OCI-LY1 (cell line): ENCODE measurements around the gene MTMR1.
A peak's percentile ranks its signal among the peaks of the same experiment; 100 is the strongest.

Experiments used
- H2AFZ ChIP-seq: fragments of 200-600 bp; sonication (generic), shearing (Covaris generic); 2 replicates; pipeline ENCODE4 v1.6.0; 2014; ENCODE audit warnings: antibody characterized with exemption, mild to moderate bottlenecking, low read length
- H3F3A ChIP-seq: fragments of 200-600 bp; sonication (generic), shearing (Covaris generic); 2 replicates; pipeline ENCODE4 v1.6.0; 2014; ENCODE audit warnings: mild to moderate bottlenecking, antibody characterized with exemption, low read length, moderate library complexity; ENCODE audit not compliant: insufficient read depth
- H3K27ac ChIP-seq: fragments of 200-600 bp; sonication (generic); 2 replicates; pipeline ENCODE4 v1.5.1; 2014; ENCODE audit warnings: low read length, mixed run types, mild to moderate bottlenecking, low read depth; ENCODE audit not compliant: poor library complexity, severe bottlenecking
- H3K27me3 ChIP-seq: fragments of 200-600 bp; sonication (generic); 2 replicates; pipeline ENCODE4 v1.6.0; 2014; ENCODE audit warnings: antibody characterized with exemption, mild to moderate bottlenecking, low read length, moderate library complexity; ENCODE audit not compliant: insufficient read depth
- H3K36me3 ChIP-seq: fragments of 200-600 bp; sonication (generic); 2 replicates; pipeline ENCODE4 v1.6.1; 2014; ENCODE audit warnings: mild to moderate bottlenecking, antibody characterized with exemption, low read length, moderate library complexity, mixed read lengths; ENCODE audit not compliant: insufficient read depth
- H3K4me1 ChIP-seq: fragments of 200-600 bp; sonication (generic); 2 replicates; pipeline ENCODE4 v1.5.1; 2014; ENCODE audit warnings: mild to moderate bottlenecking, low read length, moderate library complexity; ENCODE audit not compliant: insufficient read depth, severe bottlenecking
- H3K4me2 ChIP-seq: fragments of 200-600 bp; sonication (generic), shearing (Covaris generic); 2 replicates; pipeline ENCODE4 v1.6.1; 2014; ENCODE audit warnings: low read length
- H3K4me3 ChIP-seq: fragments of 200-600 bp; sonication (generic); 2 replicates; pipeline ENCODE4 v1.5.1; 2014; ENCODE audit warnings: low read length, low read depth, mild to moderate bottlenecking, mixed read lengths; ENCODE audit not compliant: poor library complexity, severe bottlenecking
- H3K79me2 ChIP-seq: fragments of 200-600 bp; shearing (Covaris generic); 2 replicates; pipeline ENCODE4 v1.6.1; 2016; ENCODE audit warnings: mixed run types, low read length, mixed read lengths; ENCODE audit not compliant: insufficient read depth
- H3K9ac ChIP-seq: fragments of 200-600 bp; sonication (generic), shearing (Covaris generic); 2 replicates; pipeline ENCODE4 v1.6.1; 2014; ENCODE audit warnings: mild to moderate bottlenecking, low read length, mixed read lengths
- H3K9me2 ChIP-seq: fragments of 200-600 bp; sonication (generic), shearing (Covaris generic); 2 replicates; pipeline ENCODE4 v1.6.1; 2014; ENCODE audit warnings: low read depth, mild to moderate bottlenecking, low read length, mixed read lengths
- H3K9me3 ChIP-seq: fragments of 200-600 bp; shearing (Covaris generic); 2 replicates; pipeline ENCODE4 v1.6.1; 2014; ENCODE audit warnings: low read length, mixed read lengths
- H4K20me1 ChIP-seq: fragments of 200-600 bp; sonication (generic), shearing (Covaris generic); 2 replicates; pipeline ENCODE4 v1.6.0; 2016; ENCODE audit warnings: mild to moderate bottlenecking, low read length; ENCODE audit not compliant: insufficient read depth
- CTCF ChIP-seq: fragments of 200-600 bp; sonication (generic), shearing (Covaris generic); IDR thresholded peaks from 2 replicates; pipeline ENCODE4 v1.5.1; 2017; ENCODE audit warnings: mild to moderate bottlenecking, antibody characterized with exemption, low read length, moderate library complexity, mixed read lengths
- EZH2 ChIP-seq: fragments of 200-600 bp; sonication (generic), shearing (Covaris generic); IDR thresholded peaks from 2 replicates; pipeline ENCODE4 v1.8.0; 2017; ENCODE audit warnings: borderline replicate concordance, mixed run types, mild to moderate bottlenecking, antibody characterized with exemption, low read length, moderate library complexity, mixed read lengths

MTMR1 gene

DNA sequence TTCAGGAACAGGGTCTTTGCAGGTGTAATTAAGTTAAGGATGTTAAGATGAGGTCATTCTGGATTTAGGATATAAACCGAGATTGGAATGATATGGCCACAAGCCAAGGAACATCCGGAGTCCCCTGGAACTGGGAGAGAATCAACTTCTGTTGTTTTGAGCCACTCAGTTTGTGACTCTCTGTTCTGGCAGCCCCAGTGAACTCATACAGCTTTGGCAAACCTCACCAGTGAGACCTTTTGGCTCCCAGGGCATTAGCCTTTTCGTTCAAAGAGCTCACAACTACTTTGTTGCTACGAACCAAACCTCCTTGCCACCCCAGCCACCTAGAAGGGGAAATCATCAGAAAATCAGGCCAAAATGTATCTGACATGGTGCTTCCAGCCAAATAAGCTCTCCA, 80.4 kb downstream of the MTMR1 start:
- Histone ChIP-seq H3K36me3 (no peaks in the 10 kb centered on the region), H3K4me3 (no peak overlapping the region), H3K9me3 (no peaks in the 10 kb centered on the region), H3F3A (no peaks in the 10 kb centered on the region), H3K9me2 (no peaks in the 10 kb centered on the region), H3K4me1 (no peaks in the 10 kb centered on the region), H3K27ac (no peak overlapping the region), H3K27me3 (no peaks in the 10 kb centered on the region), H3K9ac (no peak overlapping the region), H3K79me2 (no peaks in the 10 kb centered on the region), H2AFZ (no peak overlapping the region), H3K4me2 (no peak overlapping the region), H4K20me1 (no peaks in the 10 kb centered on the region)
- no peak for TF ChIP-seq CTCF
- no peak for TF ChIP-seq EZH2

DNA sequence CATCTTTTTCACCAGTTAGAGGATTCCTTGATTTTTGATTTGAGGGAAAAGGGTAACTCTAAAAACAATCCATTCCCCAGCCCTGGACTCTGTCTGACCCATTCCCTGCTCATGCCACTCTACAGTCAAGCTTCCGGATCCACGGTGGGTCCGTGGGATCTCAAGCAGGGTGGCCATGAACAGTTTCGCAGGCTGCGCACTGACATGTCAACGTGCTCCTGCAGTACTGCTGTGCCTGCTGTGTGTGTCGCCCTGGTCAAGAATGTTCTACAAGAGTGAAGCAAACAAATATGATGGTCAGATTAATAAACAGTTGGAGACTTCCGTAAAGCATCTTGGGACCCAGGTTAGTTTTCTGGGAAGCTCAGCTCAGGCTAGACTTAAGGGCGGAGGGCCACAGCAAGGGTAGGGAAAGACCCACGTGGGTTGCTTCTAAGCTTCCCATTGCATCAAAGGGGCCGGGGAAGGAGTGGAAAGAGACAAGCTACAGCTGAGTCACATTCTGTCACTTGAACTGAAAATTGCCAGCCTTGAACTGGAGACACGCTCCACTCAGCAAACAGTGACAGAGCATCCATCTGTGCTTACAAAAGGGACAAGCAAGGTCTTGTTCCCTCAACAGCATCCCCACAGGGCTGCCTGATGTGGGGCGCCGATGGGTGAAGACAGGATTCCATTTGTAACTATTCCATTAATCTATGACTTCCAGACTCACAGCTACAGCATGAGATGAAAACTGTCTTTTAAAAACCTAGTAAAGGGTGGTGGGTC, 81.8 kb downstream of the MTMR1 start:
- Histone ChIP-seq H3K27me3 (no peaks in the 10 kb centered on the region), H3K79me2 (no peaks in the 10 kb centered on the region), H3K27ac (no peak overlapping the region), H3K9me3 (no peaks in the 10 kb centered on the region), H3K4me2 (no peak overlapping the region), H3F3A (no peaks in the 10 kb centered on the region), H2AFZ (no peak overlapping the region), H3K9me2 (no peaks in the 10 kb centered on the region), H3K9ac (no peak overlapping the region), H3K36me3 (no peaks in the 10 kb centered on the region), H3K4me1 (no peaks in the 10 kb centered on the region), H4K20me1 (no peaks in the 10 kb centered on the region), H3K4me3 (no peak overlapping the region)
- TF ChIP-seq EZH2 (no peak), CTCF (peak; percentile 20; the same call in 1 of the 2 replicates)

- Histone ChIP-seq H3K27ac (no peak overlapping the region), H3K36me3 (no peaks in the 10 kb centered on the region), H3F3A (no peaks in the 10 kb centered on the region), H3K9me2 (no peaks in the 10 kb centered on the region), H2AFZ (no peak overlapping the region), H3K27me3 (no peaks in the 10 kb centered on the region), H3K4me1 (no peaks in the 10 kb centered on the region), H3K4me2 (no peak overlapping the region), H3K9me3 (no peaks in the 10 kb centered on the region), H3K9ac (no peak overlapping the region), H4K20me1 (no peaks in the 10 kb centered on the region), H3K79me2 (no peaks in the 10 kb centered on the region), H3K4me3 (no peak overlapping the region)
- TF ChIP-seq EZH2 (no peak), CTCF (no peak)
Measured at GRCh38 chrX:150775569-150776350, 82.6 kb downstream of the MTMR1 start.
